Measurements from ENCODE around the gene EPOP. TPM values are rescaled to one million over a fixed set of nuclear protein-coding genes. Genes with fewer than 3 reads are reported as not detected.

Gene EPOP
- total and polyA plus RNA-seq, 2 of the 13 experiments (the other 11 are each of a cell fraction or from before 2014, with no cell fraction given) = 14.7 to 37.8 TPM

DNA sequence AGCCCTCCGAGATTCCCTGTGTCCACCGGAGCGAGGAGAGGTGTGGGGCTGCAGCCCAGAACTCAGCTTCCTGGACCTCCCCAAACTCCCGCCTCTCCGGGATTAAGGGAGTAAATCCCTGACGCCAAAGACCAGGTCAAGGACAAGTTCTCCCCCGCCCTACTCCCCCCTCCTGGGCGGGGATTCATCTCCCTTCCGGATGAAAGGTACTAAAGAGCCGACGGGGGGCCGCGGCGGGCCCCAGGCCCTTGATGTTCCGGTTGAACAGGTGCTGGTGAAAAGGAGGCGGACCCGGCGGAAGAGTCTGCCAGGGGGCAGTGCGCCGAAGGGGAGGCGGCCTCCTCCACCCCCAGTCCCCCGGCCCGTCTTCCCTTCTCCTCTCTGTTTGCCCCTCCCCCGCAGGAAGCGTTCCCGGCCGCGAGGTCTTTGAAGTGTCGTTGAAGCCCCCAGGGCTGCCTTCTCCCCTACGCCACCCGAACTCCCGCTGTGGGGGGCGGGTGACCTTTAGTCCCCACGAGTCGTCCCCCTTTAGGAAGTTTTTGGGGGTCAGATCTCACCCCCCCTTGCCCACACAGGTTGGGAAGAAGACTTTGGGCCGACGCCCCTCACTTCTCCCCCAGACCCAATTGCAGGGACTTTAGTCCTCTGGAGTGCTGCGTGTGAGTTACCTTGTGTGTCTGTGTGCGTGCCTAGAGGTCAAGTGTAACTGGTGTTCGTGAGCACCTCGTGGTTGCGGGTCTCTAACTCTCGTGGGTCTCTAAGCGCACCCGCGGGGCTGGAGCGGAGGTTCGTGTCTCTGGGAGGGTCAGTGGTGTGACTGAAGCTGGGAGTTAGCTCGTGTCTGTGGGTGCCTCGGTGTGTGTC lies 29.2 kb upstream of the EPOP start (continued):
- TF ChIP-seq CENPBD1 (CRISPR knock-in tag; IDR thresholded peaks at IDR 0.05; ENCODE audit: borderline replicate concordance, low read depth) (0 out of 2 replicates have a peak, but pooled peaks have one; percentile 46), RFXAP (CRISPR knock-in tag; IDR thresholded peaks at IDR 0.05; ENCODE audit: borderline replicate concordance) (peak; percentile 62; the same call in 1 of the 2 replicates), MED13 (CRISPR knock-in tag; IDR thresholded peaks at IDR 0.05) (peak; percentile 100), SAP130 (CRISPR knock-in tag; IDR thresholded peaks at IDR 0.05; ENCODE audit: low read depth) (peak; percentile 99), ZNF20 (CRISPR knock-in tag; IDR thresholded peaks at IDR 0.05) (peak; percentile 76; the same call in 1 of the 2 replicates), MEF2D (CRISPR knock-in tag; IDR thresholded peaks at IDR 0.05) (peak; percentile 85), TSC22D2 (CRISPR knock-in tag; IDR thresholded peaks at IDR 0.05; ENCODE audit: borderline replicate concordance) (peak; percentile 61; the same call in 1 of the 2 replicates), AKNA (CRISPR knock-in tag; IDR thresholded peaks at IDR 0.05; ENCODE audit: borderline replicate concordance) (peak; percentile 3; the same call in 1 of the 2 replicates), ONECUT2 (CRISPR knock-in tag; IDR thresholded peaks at IDR 0.05) (peak; percentile 41; the same call in 1 of the 2 replicates), RARA (CRISPR knock-in tag; IDR thresholded peaks at IDR 0.05) (peak; percentile 100), MIXL1 (CRISPR knock-in tag; IDR thresholded peaks at IDR 0.05) (peak; percentile 93), HMG20A (CRISPR knock-in tag; IDR thresholded peaks at IDR 0.05; ENCODE audit: borderline replicate concordance) (peak; percentile 95), ZNF891 (CRISPR knock-in tag; IDR thresholded peaks at IDR 0.05) (peak; percentile 88), ATF7-NPFF (CRISPR knock-in tag; IDR thresholded peaks at IDR 0.05; ENCODE audit: low read depth) (peak; percentile 85), CEBPG (CRISPR knock-in tag; IDR thresholded peaks at IDR 0.05) (peak; percentile 55; the same call in 1 of the 2 replicates), CCDC6 (CRISPR knock-in tag; IDR thresholded peaks at IDR 0.05) (no peak; the same call in none of the 2 replicates), CBX1 (IDR thresholded peaks at IDR 0.05; ENCODE audit: low read depth) (peak; percentile 49), CBFB (CRISPR knock-in tag; IDR thresholded peaks at IDR 0.05) (peak; percentile 97), MAFK (conservative IDR thresholded peaks at IDR 0.05 in 1 of 2, IDR thresholded peaks at IDR 0.05 in 1 of 2; ENCODE audit: low read length in 2 of 2) (no peak)
- TF ChIP-seq, protein P1, sequence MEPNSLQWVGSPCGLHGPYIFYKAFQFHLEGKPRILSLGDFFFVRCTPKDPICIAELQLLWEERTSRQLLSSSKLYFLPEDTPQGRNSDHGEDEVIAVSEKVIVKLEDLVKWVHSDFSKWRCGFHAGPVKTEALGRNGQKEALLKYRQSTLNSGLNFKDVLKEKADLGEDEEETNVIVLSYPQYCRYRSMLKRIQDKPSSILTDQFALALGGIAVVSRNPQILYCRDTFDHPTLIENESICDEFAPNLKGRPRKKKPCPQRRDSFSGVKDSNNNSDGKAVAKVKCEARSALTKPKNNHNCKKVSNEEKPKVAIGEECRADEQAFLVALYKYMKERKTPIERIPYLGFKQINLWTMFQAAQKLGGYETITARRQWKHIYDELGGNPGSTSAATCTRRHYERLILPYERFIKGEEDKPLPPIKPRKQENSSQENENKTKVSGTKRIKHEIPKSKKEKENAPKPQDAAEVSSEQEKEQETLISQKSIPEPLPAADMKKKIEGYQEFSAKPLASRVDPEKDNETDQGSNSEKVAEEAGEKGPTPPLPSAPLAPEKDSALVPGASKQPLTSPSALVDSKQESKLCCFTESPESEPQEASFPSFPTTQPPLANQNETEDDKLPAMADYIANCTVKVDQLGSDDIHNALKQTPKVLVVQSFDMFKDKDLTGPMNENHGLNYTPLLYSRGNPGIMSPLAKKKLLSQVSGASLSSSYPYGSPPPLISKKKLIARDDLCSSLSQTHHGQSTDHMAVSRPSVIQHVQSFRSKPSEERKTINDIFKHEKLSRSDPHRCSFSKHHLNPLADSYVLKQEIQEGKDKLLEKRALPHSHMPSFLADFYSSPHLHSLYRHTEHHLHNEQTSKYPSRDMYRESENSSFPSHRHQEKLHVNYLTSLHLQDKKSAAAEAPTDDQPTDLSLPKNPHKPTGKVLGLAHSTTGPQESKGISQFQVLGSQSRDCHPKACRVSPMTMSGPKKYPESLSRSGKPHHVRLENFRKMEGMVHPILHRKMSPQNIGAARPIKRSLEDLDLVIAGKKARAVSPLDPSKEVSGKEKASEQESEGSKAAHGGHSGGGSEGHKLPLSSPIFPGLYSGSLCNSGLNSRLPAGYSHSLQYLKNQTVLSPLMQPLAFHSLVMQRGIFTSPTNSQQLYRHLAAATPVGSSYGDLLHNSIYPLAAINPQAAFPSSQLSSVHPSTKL (CRISPR knock-in tag; IDR thresholded peaks at IDR 0.05) = peak; percentile 98
